Panc1 (cell line): ENCODE results near the gene SGPL1. TPM values are rescaled to one million over a fixed set of nuclear protein-coding genes. Genes with fewer than 3 reads are reported as not detected.

Experiments
- ATAC-seq: fragments of 200-7000 bp; cut with Tn5 transposase; 2 replicates; pipeline ENCODE4 v1.9.1; 2020; ENCODE audit warnings: mild to moderate bottlenecking, moderate library complexity
- BruUV-seq: library from RNA; stranded (reverse); fragments of 400-500 nt; replicated peaks from 2 replicates; lab custom pipeline; 2021; lab: Mats Ljungman, UMichigan
- CTCF ChIA-PET: fragments of 300-600 bp; sonication (Branson Sonifier 250); formaldehyde crosslinking; loops from one replicate; lab custom pipeline; 2022; ENCODE audit warnings: antibody characterized with exemption; lab: Charles Lee
- POLR2A ChIA-PET: fragments of 300-600 bp; sonication (Branson Sonifier 250); formaldehyde crosslinking; loops from one replicate; lab custom pipeline; 2022; ENCODE audit warnings: antibody characterized with exemption; lab: Charles Lee
- DNase-seq: peaks from one replicate; pipeline ENCODE4 v3.0.0-alpha.2; 2010; ENCODE audit warnings: low read depth, low spot score
- H3K27ac ChIP-seq: 2 replicates; pipeline ENCODE4 v1.5.1; 2011; ENCODE audit warnings: mild to moderate bottlenecking, low read length, inconsistent platforms
- H3K27me3 ChIP-seq: fragments of 200-500 bp; sonication (Bioruptor generic); 2 replicates; pipeline ENCODE4 v1.6.0; 2014; ENCODE audit warnings: low read length, inconsistent platforms; ENCODE audit not compliant: control insufficient read depth, insufficient read depth
- H3K36me3 ChIP-seq: fragments of 200-500 bp; sonication (Bioruptor generic); 2 replicates; pipeline ENCODE4 v1.5.1; 2014; ENCODE audit warnings: inconsistent platforms, mild to moderate bottlenecking, low read length, moderate library complexity; ENCODE audit not compliant: control insufficient read depth, insufficient read depth
- H3K4me1 ChIP-seq: 2 replicates; pipeline ENCODE4 v1.5.1; 2011; ENCODE audit warnings: inconsistent platforms, mild to moderate bottlenecking, low read length, moderate library complexity; ENCODE audit not compliant: control insufficient read depth, insufficient read depth
- H3K4me3 ChIP-seq, 2 experiments: 2 replicates each; pipeline ENCODE4 v1.5.1; 2011 to 2012; ENCODE audit warnings: low read depth in 2 of 2, low read length in 2 of 2, mild to moderate bottlenecking in 2 of 2, inconsistent platforms in 1 of 2, moderate library complexity in 1 of 2
- H3K9me3 ChIP-seq: fragments of 200-500 bp; sonication (Bioruptor generic); 2 replicates; pipeline ENCODE4 v1.5.1; 2014; ENCODE audit warnings: low read depth, mild to moderate bottlenecking, inconsistent platforms, low read length, moderate library complexity; ENCODE audit not compliant: control insufficient read depth, insufficient read depth
- POLR2AphosphoS5 ChIP-seq: IDR thresholded peaks from 2 replicates; pipeline ENCODE4 v1.6.1; 2012; ENCODE audit warnings: mild to moderate bottlenecking, low read depth, low read length, moderate library complexity
- SIN3A ChIP-seq: IDR thresholded peaks from 2 replicates; pipeline ENCODE4 v1.6.1; 2012; ENCODE audit warnings: low read depth, mild to moderate bottlenecking, low read length, moderate library complexity, borderline replicate concordance; ENCODE audit not compliant: insufficient read depth
- TCF7L2 ChIP-seq: IDR thresholded peaks from 2 replicates; pipeline ENCODE4 v1.6.1; 2011; ENCODE audit warnings: mild to moderate bottlenecking, low read depth, low read length, inconsistent platforms
- in situ Hi-C: cut with HindIII; loops from 2 replicates; pipeline ENCODE4 v1.10.0; 2016; ENCODE audit warnings: low sequenced_read_pairs, low pct_unique_long_range_greater_than_20kb
- intact Hi-C: fragments of 100-400 bp; cut with micrococcal nuclease; formaldehyde crosslinking; loops from one replicate; pipeline ENCODE4 v1.10.0; 2022; ENCODE audit not compliant: unreplicated experiment
- total RNA-seq: library from RNA; stranded (reverse); gene quantifications from one replicate; pipeline ENCODE4 v1.2.1, GENCODE V29; 2021; ENCODE audit not compliant: unreplicated experiment
- TF ChIP-seq, protein P1 (sequence below), 2 experiments: IDR thresholded peaks; 2 replicates each; pipeline ENCODE4 v1.6.1; 2011 to 2012; ENCODE audit warnings: low read depth in 2 of 2, control low read depth in 1 of 2, low read length in 1 of 2, mild to moderate bottlenecking in 1 of 2, moderate library complexity in 1 of 2; ENCODE audit not compliant: insufficient read depth in 1 of 2
- TF ChIP-seq, protein P2 (sequence below): fragments of 450-650 bp; IDR thresholded peaks from 2 replicates; pipeline ENCODE4 v1.5.1; 2017; ENCODE audit warnings: mild to moderate bottlenecking

The SGPL1 gene
- total RNA-seq, 1 experiment from 2014 or later: 103 TPM

GRCh38 chr10:70804421-70804808 lies 11.3 kb upstream of the SGPL1 start:
- Histone ChIP-seq H3K27me3 (peaks cover 9% of the 10 kb centered on the region), H3K36me3 (no peaks in the 10 kb centered on the region), H3K4me3 (no peak overlapping the region), H3K9me3 (no peaks in the 10 kb centered on the region), H3K27ac (no peak overlapping the region), H3K4me1 (no peaks in the 10 kb centered on the region)
- BruUV-seq: no TSS peak
- ChIA-PET CTCF (no interaction called here), POLR2A (no interaction called here)
- in situ Hi-C loops (no loop called here), intact Hi-C loops (no loop called here)
- TF ChIP-seq, protein P1, sequence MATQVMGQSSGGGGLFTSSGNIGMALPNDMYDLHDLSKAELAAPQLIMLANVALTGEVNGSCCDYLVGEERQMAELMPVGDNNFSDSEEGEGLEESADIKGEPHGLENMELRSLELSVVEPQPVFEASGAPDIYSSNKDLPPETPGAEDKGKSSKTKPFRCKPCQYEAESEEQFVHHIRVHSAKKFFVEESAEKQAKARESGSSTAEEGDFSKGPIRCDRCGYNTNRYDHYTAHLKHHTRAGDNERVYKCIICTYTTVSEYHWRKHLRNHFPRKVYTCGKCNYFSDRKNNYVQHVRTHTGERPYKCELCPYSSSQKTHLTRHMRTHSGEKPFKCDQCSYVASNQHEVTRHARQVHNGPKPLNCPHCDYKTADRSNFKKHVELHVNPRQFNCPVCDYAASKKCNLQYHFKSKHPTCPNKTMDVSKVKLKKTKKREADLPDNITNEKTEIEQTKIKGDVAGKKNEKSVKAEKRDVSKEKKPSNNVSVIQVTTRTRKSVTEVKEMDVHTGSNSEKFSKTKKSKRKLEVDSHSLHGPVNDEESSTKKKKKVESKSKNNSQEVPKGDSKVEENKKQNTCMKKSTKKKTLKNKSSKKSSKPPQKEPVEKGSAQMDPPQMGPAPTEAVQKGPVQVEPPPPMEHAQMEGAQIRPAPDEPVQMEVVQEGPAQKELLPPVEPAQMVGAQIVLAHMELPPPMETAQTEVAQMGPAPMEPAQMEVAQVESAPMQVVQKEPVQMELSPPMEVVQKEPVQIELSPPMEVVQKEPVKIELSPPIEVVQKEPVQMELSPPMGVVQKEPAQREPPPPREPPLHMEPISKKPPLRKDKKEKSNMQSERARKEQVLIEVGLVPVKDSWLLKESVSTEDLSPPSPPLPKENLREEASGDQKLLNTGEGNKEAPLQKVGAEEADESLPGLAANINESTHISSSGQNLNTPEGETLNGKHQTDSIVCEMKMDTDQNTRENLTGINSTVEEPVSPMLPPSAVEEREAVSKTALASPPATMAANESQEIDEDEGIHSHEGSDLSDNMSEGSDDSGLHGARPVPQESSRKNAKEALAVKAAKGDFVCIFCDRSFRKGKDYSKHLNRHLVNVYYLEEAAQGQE (IDR thresholded peaks at IDR 0.05; ENCODE audit: insufficient read depth in 1 of 2, low read depth in 2 of 2, low read length in 1 of 2): no peak
- no peak for TF ChIP-seq POLR2AphosphoS5
- TF ChIP-seq, protein P2, sequence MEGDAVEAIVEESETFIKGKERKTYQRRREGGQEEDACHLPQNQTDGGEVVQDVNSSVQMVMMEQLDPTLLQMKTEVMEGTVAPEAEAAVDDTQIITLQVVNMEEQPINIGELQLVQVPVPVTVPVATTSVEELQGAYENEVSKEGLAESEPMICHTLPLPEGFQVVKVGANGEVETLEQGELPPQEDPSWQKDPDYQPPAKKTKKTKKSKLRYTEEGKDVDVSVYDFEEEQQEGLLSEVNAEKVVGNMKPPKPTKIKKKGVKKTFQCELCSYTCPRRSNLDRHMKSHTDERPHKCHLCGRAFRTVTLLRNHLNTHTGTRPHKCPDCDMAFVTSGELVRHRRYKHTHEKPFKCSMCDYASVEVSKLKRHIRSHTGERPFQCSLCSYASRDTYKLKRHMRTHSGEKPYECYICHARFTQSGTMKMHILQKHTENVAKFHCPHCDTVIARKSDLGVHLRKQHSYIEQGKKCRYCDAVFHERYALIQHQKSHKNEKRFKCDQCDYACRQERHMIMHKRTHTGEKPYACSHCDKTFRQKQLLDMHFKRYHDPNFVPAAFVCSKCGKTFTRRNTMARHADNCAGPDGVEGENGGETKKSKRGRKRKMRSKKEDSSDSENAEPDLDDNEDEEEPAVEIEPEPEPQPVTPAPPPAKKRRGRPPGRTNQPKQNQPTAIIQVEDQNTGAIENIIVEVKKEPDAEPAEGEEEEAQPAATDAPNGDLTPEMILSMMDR: no peak
- no peak for TF ChIP-seq SIN3A
- no peak for TF ChIP-seq TCF7L2
- no peak for DNase-seq
- ATAC-seq: no peak

DNA sequence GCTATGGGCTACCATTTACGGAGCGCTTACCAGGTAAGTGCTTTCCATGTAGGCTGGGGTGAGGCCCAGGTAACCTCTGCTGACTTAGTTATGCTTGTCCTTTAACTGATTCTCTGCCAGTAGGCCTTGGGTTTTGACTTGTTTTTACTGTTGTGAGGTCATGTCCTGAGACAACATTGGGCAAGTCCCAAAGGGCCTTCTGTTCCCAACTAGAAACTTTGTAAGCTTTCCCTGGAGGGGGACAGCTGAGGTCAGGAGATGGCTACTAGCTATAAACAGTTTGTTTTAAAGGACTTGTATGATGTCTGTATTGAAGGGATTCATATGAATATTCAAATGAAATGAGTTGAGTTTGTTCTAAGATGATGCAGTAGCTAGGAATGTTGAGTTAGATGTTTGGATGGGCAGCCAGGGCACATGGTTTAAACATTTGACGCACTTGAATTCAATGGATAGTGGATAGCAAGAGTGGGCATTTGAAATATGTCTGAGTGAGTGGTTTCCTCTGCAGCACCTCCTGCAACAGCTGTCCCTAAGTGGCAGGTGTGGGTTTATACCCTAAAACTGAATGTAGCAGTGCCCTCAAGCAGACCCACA lies 10.0 kb upstream of the SGPL1 start:
- in situ Hi-C loops: no loop called here
- Histone ChIP-seq H3K9me3 (no peaks in the 10 kb centered on the region), H3K4me3 (no peak overlapping the region), H3K4me1 (no peaks in the 10 kb centered on the region), H3K36me3 (no peaks in the 10 kb centered on the region), H3K27me3 (peaks cover 9% of the 10 kb centered on the region), H3K27ac (no peak overlapping the region)
- no peak for TF ChIP-seq POLR2AphosphoS5
- TF ChIP-seq, protein P1 (IDR thresholded peaks at IDR 0.05; ENCODE audit: insufficient read depth in 1 of 2, low read depth in 2 of 2, low read length in 1 of 2): no peak
- no peak for TF ChIP-seq TCF7L2
- no peak for TF ChIP-seq SIN3A
- TF ChIP-seq, protein P2: no peak
- ATAC-seq: no peak
- no peak for DNase-seq
- no TSS peak for BruUV-seq
- ChIA-PET CTCF (interaction anchor here (0.5 kb wide), 1 partner anchor 393 kb away, joined by 6 read pairs; no protein-coding TSS in a partner anchor), POLR2A (no interaction called here)
- intact Hi-C loops: no loop called here
